ENCODE measurements around the gene UBAC2.

UBAC2 gene

DNA sequence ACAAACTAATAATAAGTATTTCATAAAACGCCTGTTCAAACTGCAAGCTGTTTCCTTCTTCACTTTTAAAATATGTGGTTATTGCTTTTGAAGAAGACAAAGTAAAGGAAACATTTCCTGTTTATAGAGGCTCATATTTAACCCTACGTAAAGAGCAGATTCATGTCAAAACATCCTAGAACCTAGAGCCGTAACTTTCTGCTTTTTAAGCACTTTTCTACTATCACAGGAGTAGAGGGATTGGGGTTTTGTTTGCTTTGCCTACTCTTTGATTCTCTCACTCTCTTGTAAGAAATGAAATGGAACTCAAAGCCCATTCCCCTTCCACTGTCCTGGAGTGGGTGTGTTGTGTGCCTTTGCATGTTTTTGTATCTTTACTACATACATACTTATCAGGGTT, 160.5 kb downstream of the UBAC2 start:
- TF ChIP-seq CTBP1 (IDR thresholded peaks at IDR 0.05; ENCODE audit: borderline replicate concordance) (no peak), HDGF (IDR thresholded peaks at IDR 0.05; ENCODE audit: borderline replicate concordance) (no peak), BHLHE40 (IDR thresholded peaks at IDR 0.05; ENCODE audit: borderline replicate concordance) (no peak), FOXA1 (IDR thresholded peaks at IDR 0.05) (no peak)
- CTCF ChIA-PET: no interaction called here
- POLR2A ChIA-PET: no interaction called here
- no peak for DNase-seq (ENCODE audit: extremely low spot score)

GRCh38 chr13:99362362-99362761, 161.7 kb downstream of the UBAC2 start:
- no peak for TF ChIP-seq FOXM1 (IDR thresholded peaks at IDR 0.05; ENCODE audit: borderline replicate concordance)
- no peak for TF ChIP-seq ELF4 (IDR thresholded peaks at IDR 0.05)
- TF ChIP-seq BHLHE40 (IDR thresholded peaks at IDR 0.05; ENCODE audit: borderline replicate concordance): no peak
- no peak for TF ChIP-seq L3MBTL2 (conservative IDR thresholded peaks at IDR 0.05)
- no peak for TF ChIP-seq ZNF384 (IDR thresholded peaks at IDR 0.05)
- TF ChIP-seq NFRKB (IDR thresholded peaks at IDR 0.05): no peak
- no peak for TF ChIP-seq FOXA1 (IDR thresholded peaks at IDR 0.05)
- TF ChIP-seq TARDBP (IDR thresholded peaks at IDR 0.05): no peak
- no peak for TF ChIP-seq LEF1 (IDR thresholded peaks at IDR 0.05; ENCODE audit: borderline replicate concordance)
- TF ChIP-seq HDGF (IDR thresholded peaks at IDR 0.05; ENCODE audit: borderline replicate concordance): no peak
- no peak for TF ChIP-seq ARNT (IDR thresholded peaks at IDR 0.05)
- TF ChIP-seq PKNOX1 (IDR thresholded peaks at IDR 0.05): no peak
- TF ChIP-seq SP1 (IDR thresholded peaks at IDR 0.05): no peak
- TF ChIP-seq SUZ12 (IDR thresholded peaks at IDR 0.05): no peak
- no peak for TF ChIP-seq FOXK2 (IDR thresholded peaks at IDR 0.05)
- DNase-seq (ENCODE audit: extremely low spot score): no peak
- CTCF ChIA-PET: no interaction called here
- POLR2A ChIA-PET: no interaction called here

DNA sequence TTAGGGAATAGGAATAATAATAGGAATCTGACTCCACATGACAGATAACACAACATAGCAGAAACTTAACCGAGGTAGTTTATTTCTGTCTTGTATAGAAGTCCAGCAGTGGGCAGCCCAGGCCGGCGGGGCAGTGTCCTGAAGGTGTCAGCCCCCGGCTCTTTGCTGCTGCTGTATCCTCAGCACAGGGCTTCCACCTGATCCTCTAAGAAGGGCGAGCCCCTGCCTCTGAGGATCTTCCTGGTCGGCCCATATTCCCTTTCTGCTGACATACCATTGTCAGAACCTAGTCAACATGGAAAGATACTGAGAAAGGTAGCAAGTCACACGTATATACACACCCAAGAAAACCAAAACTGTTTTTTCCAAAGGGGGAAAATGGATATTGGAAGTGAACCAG, 162.7 kb downstream of the UBAC2 start:
- DNase-seq (ENCODE audit: extremely low spot score): no peak
- CTCF ChIA-PET: no interaction called here
- TF ChIP-seq ELF4 (IDR thresholded peaks at IDR 0.05): no peak
- no peak for TF ChIP-seq LEF1 (IDR thresholded peaks at IDR 0.05; ENCODE audit: borderline replicate concordance)
- no peak for TF ChIP-seq L3MBTL2 (conservative IDR thresholded peaks at IDR 0.05)
- no peak for TF ChIP-seq ARNT (IDR thresholded peaks at IDR 0.05)
- TF ChIP-seq NFRKB (IDR thresholded peaks at IDR 0.05): no peak
- TF ChIP-seq FOXA1 (IDR thresholded peaks at IDR 0.05): no peak
- no peak for TF ChIP-seq FOXM1 (IDR thresholded peaks at IDR 0.05; ENCODE audit: borderline replicate concordance)
- TF ChIP-seq PKNOX1 (IDR thresholded peaks at IDR 0.05): no peak
- TF ChIP-seq SUZ12 (IDR thresholded peaks at IDR 0.05): no peak
- no peak for TF ChIP-seq HDGF (IDR thresholded peaks at IDR 0.05; ENCODE audit: borderline replicate concordance)
- no peak for TF ChIP-seq FOXK2 (IDR thresholded peaks at IDR 0.05)
- TF ChIP-seq ZNF384 (IDR thresholded peaks at IDR 0.05): no peak
- no peak for TF ChIP-seq BHLHE40 (IDR thresholded peaks at IDR 0.05; ENCODE audit: borderline replicate concordance)
- no peak for TF ChIP-seq SP1 (IDR thresholded peaks at IDR 0.05)
- no peak for TF ChIP-seq CTBP1 (IDR thresholded peaks at IDR 0.05; ENCODE audit: borderline replicate concordance)
- TF ChIP-seq TARDBP (IDR thresholded peaks at IDR 0.05): no peak
- POLR2A ChIA-PET: no interaction called here

- ChIA-PET CTCF (no interaction called here), POLR2A (no interaction called here)
- DNase-seq (ENCODE audit: extremely low spot score): no peak
- TF ChIP-seq ELF4 (IDR thresholded peaks at IDR 0.05): no peak
- no peak for TF ChIP-seq BHLHE40 (IDR thresholded peaks at IDR 0.05; ENCODE audit: borderline replicate concordance)
- TF ChIP-seq SUZ12 (IDR thresholded peaks at IDR 0.05): no peak
- TF ChIP-seq FOXA1 (IDR thresholded peaks at IDR 0.05): no peak
- no peak for TF ChIP-seq FOXM1 (IDR thresholded peaks at IDR 0.05; ENCODE audit: borderline replicate concordance)
- TF ChIP-seq FOXK2 (IDR thresholded peaks at IDR 0.05): no peak
- no peak for TF ChIP-seq NFRKB (IDR thresholded peaks at IDR 0.05)
- no peak for TF ChIP-seq TARDBP (IDR thresholded peaks at IDR 0.05)
- TF ChIP-seq ARNT (IDR thresholded peaks at IDR 0.05): no peak
- no peak for TF ChIP-seq L3MBTL2 (conservative IDR thresholded peaks at IDR 0.05)
- no peak for TF ChIP-seq PKNOX1 (IDR thresholded peaks at IDR 0.05)
- TF ChIP-seq SP1 (IDR thresholded peaks at IDR 0.05): no peak
- TF ChIP-seq CTBP1 (IDR thresholded peaks at IDR 0.05; ENCODE audit: borderline replicate concordance): no peak
- no peak for TF ChIP-seq HDGF (IDR thresholded peaks at IDR 0.05; ENCODE audit: borderline replicate concordance)
- no peak for TF ChIP-seq ZNF384 (IDR thresholded peaks at IDR 0.05)
- no peak for TF ChIP-seq LEF1 (IDR thresholded peaks at IDR 0.05; ENCODE audit: borderline replicate concordance)
Observed at GRCh38 chr13:99363949-99364348, 163.3 kb downstream of the UBAC2 start.

DNA sequence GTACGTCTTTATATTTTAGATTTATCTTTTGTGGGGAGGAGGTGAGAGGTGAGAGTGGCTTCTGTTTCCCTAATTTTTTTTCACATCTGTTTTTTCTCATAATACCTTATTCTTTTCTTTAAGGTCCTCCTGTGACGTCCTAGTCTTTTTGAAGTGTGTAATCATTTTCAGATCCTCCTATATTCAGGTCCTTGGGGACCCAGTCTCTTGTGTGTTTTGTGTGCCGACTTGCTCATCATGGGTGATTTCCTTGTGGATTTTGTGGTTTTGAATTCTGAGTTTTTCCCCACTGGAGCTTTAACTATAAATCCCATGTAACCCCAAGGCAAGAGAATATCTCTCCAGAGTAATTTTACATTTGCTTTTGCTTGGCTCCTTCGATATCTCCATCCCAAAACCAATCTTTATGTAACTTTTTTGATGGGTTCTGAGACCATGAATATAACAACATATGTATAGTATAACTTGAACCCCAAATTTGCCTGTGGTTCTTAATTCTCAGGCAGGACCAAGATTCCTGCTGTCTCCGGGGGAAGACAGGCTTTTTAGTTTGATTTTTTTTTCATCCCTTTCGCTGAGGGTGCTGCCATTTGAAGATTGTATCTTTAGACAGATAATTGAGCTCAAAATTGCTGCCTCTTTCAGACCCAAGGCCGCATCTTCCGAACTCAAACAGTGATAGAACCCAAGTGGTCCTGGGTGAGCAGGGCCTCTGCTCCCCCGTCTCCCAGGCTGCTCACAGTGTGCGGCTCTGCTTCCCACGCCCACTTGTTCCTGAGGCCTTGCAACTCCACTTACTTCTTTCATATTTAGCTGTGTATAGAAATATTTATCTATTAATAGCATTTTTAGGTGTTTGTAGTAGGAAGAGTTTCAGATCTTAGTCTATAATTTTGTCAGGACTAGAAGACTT, 165.7 kb downstream of the UBAC2 start:
- CTCF ChIA-PET: interaction anchor here (0.6 kb wide), 1 partner anchor 265 kb away, joined by 4 read pairs; no protein-coding TSS in a partner anchor
- TF ChIP-seq TARDBP (IDR thresholded peaks at IDR 0.05) (no peak), LEF1 (IDR thresholded peaks at IDR 0.05; ENCODE audit: borderline replicate concordance) (no peak), FOXA1 (IDR thresholded peaks at IDR 0.05) (no peak), FOXK2 (IDR thresholded peaks at IDR 0.05) (no peak), ELF4 (IDR thresholded peaks at IDR 0.05) (no peak), L3MBTL2 (conservative IDR thresholded peaks at IDR 0.05) (no peak), CTBP1 (IDR thresholded peaks at IDR 0.05; ENCODE audit: borderline replicate concordance) (no peak), FOXM1 (IDR thresholded peaks at IDR 0.05; ENCODE audit: borderline replicate concordance) (no peak), BHLHE40 (IDR thresholded peaks at IDR 0.05; ENCODE audit: borderline replicate concordance) (no peak), HDGF (IDR thresholded peaks at IDR 0.05; ENCODE audit: borderline replicate concordance) (no peak), NFRKB (IDR thresholded peaks at IDR 0.05) (no peak), ZNF384 (IDR thresholded peaks at IDR 0.05) (no peak), ARNT (IDR thresholded peaks at IDR 0.05) (no peak), SP1 (IDR thresholded peaks at IDR 0.05) (no peak), PKNOX1 (IDR thresholded peaks at IDR 0.05) (no peak)
- no peak for DNase-seq (ENCODE audit: extremely low spot score)
- POLR2A ChIA-PET: no interaction called here
